Measurements from ENCODE around the gene IL31RA.

GRCh38 chr5:55908804-55909203, 57.6 kb downstream of the IL31RA start:
- TF ChIP-seq CTCF (conservative IDR thresholded peaks at IDR 0.05; ENCODE audit: low read length) (no peak), EZH2phosphoT487 (IDR thresholded peaks at IDR 0.05; ENCODE audit: borderline replicate concordance) (no peak)
